ENCODE data around the gene INPP4A. TPM values are rescaled to one million over a fixed set of nuclear protein-coding genes. Genes with fewer than 3 reads are reported as not detected.

The INPP4A gene
- total and polyA plus RNA-seq, 7 donors, result 1.8 to 49.9 (median 30.4) TPM

DNA sequence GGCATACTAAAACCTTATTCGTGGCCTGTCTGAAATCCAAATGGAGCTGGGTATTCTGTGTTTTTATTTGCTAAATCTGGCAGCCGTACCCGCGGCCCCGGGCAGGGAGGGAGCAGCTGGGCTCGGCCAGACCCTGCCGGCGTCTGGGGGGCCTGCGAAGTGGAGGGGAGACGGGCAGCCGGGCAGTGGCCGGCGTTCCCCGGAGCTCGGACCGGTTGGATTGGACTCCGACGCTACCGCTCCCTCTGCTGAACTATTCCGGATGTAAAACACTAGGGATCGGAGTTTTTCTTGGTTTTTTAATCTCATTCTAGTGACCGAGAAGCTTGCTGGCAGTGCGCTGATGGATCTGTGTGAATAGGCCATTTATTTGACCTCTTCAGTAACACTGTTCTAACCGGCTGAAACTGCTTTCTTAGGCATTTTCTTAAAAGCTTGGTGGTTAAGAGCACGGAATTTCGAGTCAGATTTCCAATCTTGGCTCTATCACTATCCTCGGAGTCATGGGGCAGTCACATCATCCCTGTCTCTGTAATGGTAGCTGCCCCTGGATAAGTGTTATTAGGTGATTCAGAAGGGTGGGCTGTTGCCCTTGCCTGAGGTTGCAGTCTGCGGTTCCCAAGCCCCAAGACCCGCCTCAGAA is 164.4 kb downstream of the INPP4A start:
- H3K27me3 ChIP-seq, result no peaks in the 10 kb centered on the region
- peaks cover 0 to 43% (median 31%) of the 10 kb centered on the region in 4 donors for H3K36me3 ChIP-seq
- DNase-seq, result no peak
- intact Hi-C loops (cut with DNase I), result loop anchor here (2.0 to 10.0 kb wide), 4 partner anchors 164 to 944 kb away; partner anchors contain the start of genes ACTR1B, C2orf92, INPP4A and TMEM131
- TF ChIP-seq POLR2A (IDR thresholded peaks at IDR 0.05) (no peak), EP300 (IDR thresholded peaks at IDR 0.05) (no peak), POLR2AphosphoS5 (IDR thresholded peaks at IDR 0.05) (no peak)
- TF ChIP-seq, protein P1, sequence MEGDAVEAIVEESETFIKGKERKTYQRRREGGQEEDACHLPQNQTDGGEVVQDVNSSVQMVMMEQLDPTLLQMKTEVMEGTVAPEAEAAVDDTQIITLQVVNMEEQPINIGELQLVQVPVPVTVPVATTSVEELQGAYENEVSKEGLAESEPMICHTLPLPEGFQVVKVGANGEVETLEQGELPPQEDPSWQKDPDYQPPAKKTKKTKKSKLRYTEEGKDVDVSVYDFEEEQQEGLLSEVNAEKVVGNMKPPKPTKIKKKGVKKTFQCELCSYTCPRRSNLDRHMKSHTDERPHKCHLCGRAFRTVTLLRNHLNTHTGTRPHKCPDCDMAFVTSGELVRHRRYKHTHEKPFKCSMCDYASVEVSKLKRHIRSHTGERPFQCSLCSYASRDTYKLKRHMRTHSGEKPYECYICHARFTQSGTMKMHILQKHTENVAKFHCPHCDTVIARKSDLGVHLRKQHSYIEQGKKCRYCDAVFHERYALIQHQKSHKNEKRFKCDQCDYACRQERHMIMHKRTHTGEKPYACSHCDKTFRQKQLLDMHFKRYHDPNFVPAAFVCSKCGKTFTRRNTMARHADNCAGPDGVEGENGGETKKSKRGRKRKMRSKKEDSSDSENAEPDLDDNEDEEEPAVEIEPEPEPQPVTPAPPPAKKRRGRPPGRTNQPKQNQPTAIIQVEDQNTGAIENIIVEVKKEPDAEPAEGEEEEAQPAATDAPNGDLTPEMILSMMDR (IDR thresholded peaks at IDR 0.05), result no peak
- peak overlapping the region; percentile 93 to 97 (median 94) for H3K27ac ChIP-seq
- peak overlapping the region; percentile 56 to 95 (median 93) for H3K4me3 ChIP-seq
- 2 to 4% methylated on average over 29 of the region's 29 CpGs for WGBS, 2 donors
- no peaks in the 10 kb centered on the region for H3K9me3 ChIP-seq
- H3K4me1 ChIP-seq, result peaks cover 0 to 60% (median 48%) of the 10 kb centered on the region in 4 donors

DNA sequence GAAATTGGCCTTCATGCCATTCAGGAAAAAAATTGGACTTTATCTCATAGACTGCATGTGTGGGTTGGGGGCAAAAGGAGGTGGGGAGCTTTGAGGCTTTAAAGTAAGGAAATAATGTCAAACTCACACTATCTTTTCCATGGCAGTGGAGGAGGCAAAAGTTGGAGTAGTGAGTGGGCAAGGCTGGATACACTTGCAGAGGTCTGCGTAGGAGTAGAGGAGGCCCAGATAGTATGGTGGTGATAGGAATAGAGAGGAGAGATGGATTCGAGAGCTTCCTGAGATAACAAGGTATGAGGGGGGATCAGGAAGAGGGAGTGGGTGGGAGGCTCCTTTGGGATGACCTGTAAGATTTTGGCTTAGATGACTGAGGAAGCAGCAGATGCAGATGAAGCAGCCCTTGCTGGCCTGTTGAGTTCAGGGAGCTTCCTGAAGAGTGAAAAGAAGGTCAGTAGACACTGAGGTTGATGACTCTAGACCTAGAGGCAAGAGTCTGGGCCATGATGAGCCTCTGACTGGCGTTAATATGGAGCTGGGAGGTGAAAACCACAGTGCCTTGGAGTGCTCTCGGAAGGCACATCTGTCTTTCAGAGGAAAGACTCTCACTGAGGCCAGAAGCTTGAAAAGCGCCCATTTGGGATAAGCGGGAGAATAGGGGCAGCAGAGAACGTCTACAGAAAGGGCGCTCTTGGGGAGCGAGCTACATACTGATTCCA is 169.5 kb downstream of the INPP4A start:
- H3K27ac ChIP-seq, result no peak overlapping the region
- intact Hi-C loops (cut with DNase I), result no loop called here
- H3K4me1 ChIP-seq, result peaks cover 0 to 29% (median 26%) of the 10 kb centered on the region in 4 donors
- WGBS, 2 donors, result 96% methylated on average over 9 of the region's 9 CpGs
- no peak overlapping the region for H3K4me3 ChIP-seq
- H3K36me3 ChIP-seq, result peaks cover 20 to 92% (median 44%) of the 10 kb centered on the region in 4 donors
- TF ChIP-seq EP300 (IDR thresholded peaks at IDR 0.05) (no peak), POLR2A (IDR thresholded peaks at IDR 0.05) (no peak), POLR2AphosphoS5 (IDR thresholded peaks at IDR 0.05) (no peak)
- TF ChIP-seq, protein P1 (IDR thresholded peaks at IDR 0.05), result no peak
- no peak for DNase-seq
- no peaks in the 10 kb centered on the region for H3K9me3 ChIP-seq
- H3K27me3 ChIP-seq, result no peaks in the 10 kb centered on the region

GRCh38 chr2:98615481-98615880 is 170.8 kb downstream of the INPP4A start:
- DNase-seq, result no peak
- H3K36me3 ChIP-seq, result peaks cover 20 to 95% (median 44%) of the 10 kb centered on the region in 4 donors
- no peak for TF ChIP-seq EP300 (IDR thresholded peaks at IDR 0.05)
- no peak for TF ChIP-seq POLR2AphosphoS5 (IDR thresholded peaks at IDR 0.05)
- no peak for TF ChIP-seq POLR2A (IDR thresholded peaks at IDR 0.05)
- TF ChIP-seq, protein P1 (IDR thresholded peaks at IDR 0.05), result no peak
- 90 to 93% methylated on average over 5 of the region's 5 CpGs for WGBS, 2 donors
- H3K4me1 ChIP-seq, result peaks cover 0 to 16% (median 14%) of the 10 kb centered on the region in 4 donors
- no peaks in the 10 kb centered on the region for H3K9me3 ChIP-seq
- no peaks in the 10 kb centered on the region for H3K27me3 ChIP-seq
- intact Hi-C loops (cut with DNase I), result no loop called here
- no peak overlapping the region for H3K27ac ChIP-seq
- H3K4me3 ChIP-seq, result no peak overlapping the region

DNA sequence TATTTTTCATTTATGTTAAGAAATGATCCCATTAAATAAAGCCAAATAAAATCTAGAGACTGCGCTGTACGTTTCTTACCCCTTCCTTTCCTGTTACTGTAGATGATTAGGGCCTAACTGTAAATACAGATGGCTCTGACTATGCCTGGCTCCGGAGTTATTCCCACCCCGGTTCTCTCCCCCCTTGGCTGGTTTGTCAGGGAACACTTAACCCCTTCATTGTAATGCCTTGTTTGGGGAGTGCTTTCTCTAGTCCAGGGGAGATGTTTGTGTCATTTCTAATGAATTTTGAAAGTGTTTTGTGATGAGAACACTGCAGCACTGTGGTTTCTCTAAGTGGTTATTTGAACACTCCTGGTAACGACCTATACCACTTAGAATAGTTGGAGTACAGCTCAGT is 172.5 kb downstream of the INPP4A start:
- Histone ChIP-seq H3K36me3 (peaks cover 20 to 82% (median 28%) of the 10 kb centered on the region in 4 donors), H3K4me1 (no peaks in the 10 kb centered on the region), H3K27ac (no peak overlapping the region), H3K9me3 (no peaks in the 10 kb centered on the region), H3K4me3 (no peak overlapping the region), H3K27me3 (no peaks in the 10 kb centered on the region)
- 52 to 63% methylated on average over 5 of the region's 5 CpGs for WGBS, 2 donors
- no peak for DNase-seq
- TF ChIP-seq, protein P1 (IDR thresholded peaks at IDR 0.05), result no peak
- TF ChIP-seq POLR2A (IDR thresholded peaks at IDR 0.05) (no peak), EP300 (IDR thresholded peaks at IDR 0.05) (no peak), POLR2AphosphoS5 (IDR thresholded peaks at IDR 0.05) (no peak)
- intact Hi-C loops (cut with DNase I), result no loop called here

Measured in sigmoid colon (tissue), 7 donors.